ENCODE measurements around the gene RGS7.

RGS7 gene

DNA sequence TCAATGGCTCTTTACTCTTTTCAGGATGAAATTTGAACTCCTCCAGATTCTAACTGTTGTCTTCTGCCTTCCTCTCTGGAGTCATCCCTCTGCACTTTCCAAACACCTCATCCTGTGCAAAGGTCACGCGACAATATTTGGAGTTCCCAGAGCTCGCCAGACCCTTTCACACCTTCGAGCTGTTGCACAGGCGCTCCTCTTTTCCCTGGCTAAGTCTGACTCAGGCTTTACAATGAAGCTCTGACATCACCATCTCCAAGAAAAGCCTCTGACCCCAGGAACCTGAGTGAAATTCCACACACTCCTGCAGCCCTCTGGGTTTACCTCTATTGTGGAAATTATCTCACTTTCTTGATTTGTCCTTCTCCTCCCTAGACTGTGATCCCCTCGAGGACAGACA lies 270.3 kb downstream of the RGS7 start:
- Histone ChIP-seq H3K9me3 (no peaks in the 10 kb centered on the region), H3K36me3 (no peaks in the 10 kb centered on the region), H3K4me1 (no peaks in the 10 kb centered on the region), H3K27me3 (no peaks in the 10 kb centered on the region), H3K4me3 (ENCODE audit: low read depth, low read length) (no peak overlapping the region)
- TF ChIP-seq, protein P1, sequence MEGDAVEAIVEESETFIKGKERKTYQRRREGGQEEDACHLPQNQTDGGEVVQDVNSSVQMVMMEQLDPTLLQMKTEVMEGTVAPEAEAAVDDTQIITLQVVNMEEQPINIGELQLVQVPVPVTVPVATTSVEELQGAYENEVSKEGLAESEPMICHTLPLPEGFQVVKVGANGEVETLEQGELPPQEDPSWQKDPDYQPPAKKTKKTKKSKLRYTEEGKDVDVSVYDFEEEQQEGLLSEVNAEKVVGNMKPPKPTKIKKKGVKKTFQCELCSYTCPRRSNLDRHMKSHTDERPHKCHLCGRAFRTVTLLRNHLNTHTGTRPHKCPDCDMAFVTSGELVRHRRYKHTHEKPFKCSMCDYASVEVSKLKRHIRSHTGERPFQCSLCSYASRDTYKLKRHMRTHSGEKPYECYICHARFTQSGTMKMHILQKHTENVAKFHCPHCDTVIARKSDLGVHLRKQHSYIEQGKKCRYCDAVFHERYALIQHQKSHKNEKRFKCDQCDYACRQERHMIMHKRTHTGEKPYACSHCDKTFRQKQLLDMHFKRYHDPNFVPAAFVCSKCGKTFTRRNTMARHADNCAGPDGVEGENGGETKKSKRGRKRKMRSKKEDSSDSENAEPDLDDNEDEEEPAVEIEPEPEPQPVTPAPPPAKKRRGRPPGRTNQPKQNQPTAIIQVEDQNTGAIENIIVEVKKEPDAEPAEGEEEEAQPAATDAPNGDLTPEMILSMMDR (IDR thresholded peaks at IDR 0.05; ENCODE audit: low read depth, low read length): no peak
- DNase-seq: no peak

DNA sequence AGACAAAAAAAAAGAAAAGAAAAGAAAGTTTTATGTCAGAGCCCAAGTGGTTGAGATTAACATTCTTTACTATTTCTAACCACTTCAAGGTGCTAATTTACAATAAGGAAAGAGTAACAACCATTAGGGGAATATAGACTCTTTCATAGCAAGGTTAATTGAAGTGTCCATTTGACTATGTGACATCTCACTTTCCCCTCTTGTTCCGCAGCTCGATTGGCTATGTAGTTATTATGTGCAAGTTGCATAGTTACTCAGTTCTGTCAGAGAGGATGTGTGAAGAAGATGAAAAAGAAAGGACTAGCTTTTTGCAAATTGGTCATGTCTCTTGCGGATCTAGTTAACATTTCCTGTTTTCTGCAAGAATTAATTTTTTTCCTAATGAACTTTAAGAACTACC lies 273.7 kb downstream of the RGS7 start:
- Histone ChIP-seq H3K4me3 (ENCODE audit: low read depth, low read length) (no peak overlapping the region), H3K27me3 (no peaks in the 10 kb centered on the region), H3K36me3 (no peaks in the 10 kb centered on the region), H3K4me1 (no peaks in the 10 kb centered on the region), H3K9me3 (no peaks in the 10 kb centered on the region)
- DNase-seq: no peak
- TF ChIP-seq, protein P1 (IDR thresholded peaks at IDR 0.05; ENCODE audit: low read depth, low read length): no peak

- H3K9me3 ChIP-seq: no peaks in the 10 kb centered on the region
- no peaks in the 10 kb centered on the region for H3K27me3 ChIP-seq
- H3K4me1 ChIP-seq: no peaks in the 10 kb centered on the region
- DNase-seq: no peak
- TF ChIP-seq, protein P1 (IDR thresholded peaks at IDR 0.05; ENCODE audit: low read depth, low read length): no peak
- no peak overlapping the region for H3K4me3 ChIP-seq (ENCODE audit: low read depth, low read length)
- H3K36me3 ChIP-seq: no peaks in the 10 kb centered on the region
These were observed 275.5 kb downstream of the RGS7 start for GRCh38 chr1:241081473-241081872.

- DNase-seq: no peak
- no peaks in the 10 kb centered on the region for H3K9me3 ChIP-seq
- H3K27me3 ChIP-seq: no peaks in the 10 kb centered on the region
- TF ChIP-seq, protein P1 (IDR thresholded peaks at IDR 0.05; ENCODE audit: low read depth, low read length): no peak
- H3K4me1 ChIP-seq: no peaks in the 10 kb centered on the region
- no peaks in the 10 kb centered on the region for H3K36me3 ChIP-seq
- H3K4me3 ChIP-seq (ENCODE audit: low read depth, low read length): no peak overlapping the region
These were observed 277.5 kb downstream of the RGS7 start for GRCh38 chr1:241079459-241079858.

GRCh38 chr1:241079047-241079446 lies 278.0 kb downstream of the RGS7 start:
- no peak for DNase-seq
- H3K4me3 ChIP-seq (ENCODE audit: low read depth, low read length): no peak overlapping the region
- no peaks in the 10 kb centered on the region for H3K9me3 ChIP-seq
- no peaks in the 10 kb centered on the region for H3K36me3 ChIP-seq
- TF ChIP-seq, protein P1 (IDR thresholded peaks at IDR 0.05; ENCODE audit: low read depth, low read length): no peak
- no peaks in the 10 kb centered on the region for H3K4me1 ChIP-seq
- H3K27me3 ChIP-seq: no peaks in the 10 kb centered on the region

DNA sequence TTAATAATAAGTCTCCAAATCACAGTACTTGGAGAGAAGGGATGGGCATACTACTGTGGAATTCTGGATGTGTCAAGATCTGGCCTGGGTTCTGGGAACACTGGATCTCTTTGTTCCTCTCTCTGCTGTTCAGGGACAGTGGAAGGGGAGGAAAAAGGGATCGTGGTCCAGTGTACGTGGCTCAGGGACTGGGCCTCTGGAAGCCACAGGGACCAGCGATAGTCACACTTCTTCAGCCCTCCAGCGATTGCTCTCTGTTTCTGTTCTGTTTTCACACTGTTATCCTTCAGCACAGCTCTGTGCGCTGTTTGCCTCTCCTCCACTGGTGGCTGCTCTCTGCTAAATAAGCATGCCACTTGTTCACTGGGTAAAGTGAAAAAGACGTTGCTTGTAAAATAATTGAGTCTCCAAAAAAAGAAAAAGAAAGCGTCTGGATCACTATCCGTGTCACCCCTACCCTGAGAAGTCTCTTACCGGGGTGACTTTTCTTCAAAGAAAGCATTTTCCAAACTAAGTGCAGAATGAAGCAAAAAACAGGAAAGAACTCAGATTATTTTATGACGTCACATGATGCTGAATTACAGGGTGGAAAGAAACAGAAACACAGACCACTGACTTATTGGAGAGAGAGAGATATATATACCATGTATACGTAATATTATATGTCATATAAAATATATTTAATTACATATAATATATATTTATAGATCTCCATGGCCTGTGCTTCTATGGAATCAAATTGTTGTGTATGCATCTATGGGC lies 279.4 kb downstream of the RGS7 start:
- no peak for DNase-seq
- Histone ChIP-seq H3K36me3 (no peaks in the 10 kb centered on the region), H3K9me3 (no peaks in the 10 kb centered on the region), H3K4me3 (ENCODE audit: low read depth, low read length) (no peak overlapping the region), H3K27me3 (no peaks in the 10 kb centered on the region), H3K4me1 (no peaks in the 10 kb centered on the region)
- TF ChIP-seq, protein P1 (IDR thresholded peaks at IDR 0.05; ENCODE audit: low read depth, low read length): no peak
